Nephron progenitor cell (in vitro differentiated cells): Measurements from ENCODE around the gene ARID5B.
A peak's percentile ranks its signal among the peaks of the same experiment; 100 is the strongest.

Experiments
- DNase-seq: peaks from one replicate; pipeline ENCODE4 v3.0.0; 2021
- H3K27ac Mint-ChIP-seq: 2 replicates; pipeline ENCODE4 v1.8.0; 2021; ENCODE audit warnings: mild to moderate bottlenecking, moderate library complexity, mixed read lengths
- H3K27me3 Mint-ChIP-seq: 2 replicates; pipeline ENCODE4 v1.8.0; 2021; ENCODE audit warnings: mild to moderate bottlenecking, low read depth, mixed read lengths; ENCODE audit not compliant: poor library complexity
- H3K36me3 Mint-ChIP-seq: 2 replicates; pipeline ENCODE4 v1.8.0; 2021; ENCODE audit warnings: low read depth, mixed read lengths
- H3K4me1 Mint-ChIP-seq: 2 replicates; pipeline ENCODE4 v1.8.0; 2021; ENCODE audit warnings: mixed read lengths
- H3K4me3 Mint-ChIP-seq: 2 replicates; pipeline ENCODE4 v1.8.0; 2021; ENCODE audit warnings: mild to moderate bottlenecking, moderate library complexity, mixed read lengths
- H3K9me3 Mint-ChIP-seq: 2 replicates; pipeline ENCODE4 v1.8.0; 2021; ENCODE audit warnings: mild to moderate bottlenecking, moderate library complexity, mixed read lengths
- CTCF ChIP-seq: fragments of 200-600 bp; sonication (generic); IDR thresholded peaks from 2 replicates; pipeline ENCODE4 v1.5.0; 2021; ENCODE audit warnings: antibody characterized with exemption

Gene ARID5B

DNA sequence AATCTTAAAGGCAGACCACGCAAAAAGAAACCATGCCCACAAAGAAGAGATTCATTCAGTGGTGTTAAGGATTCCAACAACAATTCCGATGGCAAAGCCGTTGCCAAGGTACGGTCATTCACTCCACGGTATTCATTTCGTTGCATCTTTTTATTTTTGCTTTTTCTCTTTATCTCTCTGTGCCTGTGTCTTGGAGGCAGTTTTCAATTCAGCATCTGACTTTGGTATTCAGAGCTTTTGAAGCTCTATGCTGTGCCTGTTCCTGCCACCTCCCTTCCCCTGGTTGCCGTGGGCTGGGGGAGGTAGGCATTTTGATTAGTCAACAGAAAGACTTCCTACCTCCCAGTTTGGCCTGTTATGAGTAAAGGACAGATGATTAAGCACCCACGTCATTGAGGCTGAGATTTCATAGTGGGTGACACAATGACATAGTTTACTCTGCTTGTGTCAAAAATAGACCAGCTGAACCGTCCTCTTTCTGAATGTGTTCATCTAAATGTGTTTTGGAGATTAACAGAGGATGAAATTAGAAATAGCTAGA is 149.5 kb downstream of the ARID5B start:
- no peak for DNase-seq
- Mint-ChIP-seq H3K27ac (peak overlapping the region; percentile 96), H3K27me3 (no peaks in the 10 kb centered on the region), H3K4me1 (peaks cover 98% of the 10 kb centered on the region), H3K36me3 (peaks cover 46% of the 10 kb centered on the region), H3K9me3 (peaks cover 30% of the 10 kb centered on the region), H3K4me3 (peak overlapping the region; percentile 87)
- no peak for TF ChIP-seq CTCF

- peak overlapping the region; percentile 87 for H3K4me3 Mint-ChIP-seq
- peaks cover 98% of the 10 kb centered on the region for H3K4me1 Mint-ChIP-seq
These were observed 150.8 kb downstream of the ARID5B start for GRCh38 chr10:62052276-62052675.

DNA sequence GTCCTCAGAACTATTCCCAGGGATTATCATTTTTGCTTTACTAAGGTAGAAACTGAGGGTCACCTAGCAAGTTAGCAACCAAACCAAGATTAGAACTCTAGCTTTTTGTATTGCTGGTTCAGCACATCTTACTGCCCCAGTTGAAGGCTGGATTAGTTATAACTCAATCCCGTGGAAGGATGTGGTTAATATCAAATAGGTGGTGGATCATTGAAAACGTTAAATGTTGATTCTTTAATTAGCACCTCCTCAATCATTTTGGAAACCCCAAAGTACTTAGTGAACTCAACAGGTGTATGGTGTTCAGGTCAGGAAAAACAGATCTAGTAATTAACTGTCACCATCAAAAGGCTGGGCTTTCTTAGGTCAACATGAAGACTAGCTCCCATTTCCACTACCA is 152.4 kb downstream of the ARID5B start:
- TF ChIP-seq CTCF, result no peak
- H3K4me3 Mint-ChIP-seq, result no peak overlapping the region
- peaks cover 75% of the 10 kb centered on the region for H3K36me3 Mint-ChIP-seq
- H3K9me3 Mint-ChIP-seq, result peaks cover 30% of the 10 kb centered on the region
- peaks cover 98% of the 10 kb centered on the region for H3K4me1 Mint-ChIP-seq
- no peak overlapping the region for H3K27ac Mint-ChIP-seq
- no peak for DNase-seq
- no peaks in the 10 kb centered on the region for H3K27me3 Mint-ChIP-seq

More at GRCh38 chr10:62052276-62052675, 150.8 kb downstream of the ARID5B start:
- no peak for DNase-seq
- peaks cover 59% of the 10 kb centered on the region for H3K36me3 Mint-ChIP-seq
- TF ChIP-seq CTCF, result no peak
- no peak overlapping the region for H3K27ac Mint-ChIP-seq
- H3K9me3 Mint-ChIP-seq, result peaks cover 30% of the 10 kb centered on the region
- no peaks in the 10 kb centered on the region for H3K27me3 Mint-ChIP-seq

DNA sequence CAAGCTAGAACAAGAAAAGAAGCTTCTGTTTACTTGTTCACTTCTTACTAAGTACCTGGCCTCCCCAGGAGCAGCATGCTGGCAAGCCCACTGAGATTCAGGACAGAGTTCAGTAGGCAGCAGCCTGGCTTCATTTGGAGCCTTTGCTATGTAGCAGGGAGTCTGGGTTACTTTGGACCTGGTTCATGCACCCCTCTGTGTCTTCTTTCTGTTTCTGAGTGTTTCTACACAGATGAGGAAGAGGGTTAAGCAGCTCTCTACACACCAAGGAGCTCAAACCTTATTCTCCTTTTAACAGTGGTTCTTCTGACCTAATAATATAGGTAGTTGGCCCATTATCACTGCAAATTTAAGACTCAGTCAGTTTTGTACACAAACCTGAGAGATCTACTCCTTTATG is 152.9 kb downstream of the ARID5B start:
- H3K4me3 Mint-ChIP-seq, result no peak overlapping the region
- DNase-seq, result no peak
- peaks cover 80% of the 10 kb centered on the region for H3K36me3 Mint-ChIP-seq
- H3K4me1 Mint-ChIP-seq, result peaks cover 98% of the 10 kb centered on the region
- H3K27ac Mint-ChIP-seq, result no peak overlapping the region
- TF ChIP-seq CTCF, result no peak
- H3K9me3 Mint-ChIP-seq, result peaks cover 30% of the 10 kb centered on the region
- no peaks in the 10 kb centered on the region for H3K27me3 Mint-ChIP-seq

- Mint-ChIP-seq H3K27ac (no peak overlapping the region), H3K4me1 (peaks cover 97% of the 10 kb centered on the region), H3K36me3 (peaks cover 84% of the 10 kb centered on the region)
These were observed 153.3 kb downstream of the ARID5B start for GRCh38 chr10:62054830-62055229.

More at GRCh38 chr10:62054830-62055229, 153.3 kb downstream of the ARID5B start:
- Mint-ChIP-seq H3K4me3 (no peak overlapping the region), H3K9me3 (peaks cover 30% of the 10 kb centered on the region), H3K27me3 (no peaks in the 10 kb centered on the region)
- no peak for DNase-seq
- no peak for TF ChIP-seq CTCF
